Measurements from ENCODE around the gene PAX7.
"Not testable (repeated sequence)": the region's sequence is repeated elsewhere in the genome, so short reads cannot be mapped to it uniquely, and the experiment has no call there.

The PAX7 gene

DNA sequence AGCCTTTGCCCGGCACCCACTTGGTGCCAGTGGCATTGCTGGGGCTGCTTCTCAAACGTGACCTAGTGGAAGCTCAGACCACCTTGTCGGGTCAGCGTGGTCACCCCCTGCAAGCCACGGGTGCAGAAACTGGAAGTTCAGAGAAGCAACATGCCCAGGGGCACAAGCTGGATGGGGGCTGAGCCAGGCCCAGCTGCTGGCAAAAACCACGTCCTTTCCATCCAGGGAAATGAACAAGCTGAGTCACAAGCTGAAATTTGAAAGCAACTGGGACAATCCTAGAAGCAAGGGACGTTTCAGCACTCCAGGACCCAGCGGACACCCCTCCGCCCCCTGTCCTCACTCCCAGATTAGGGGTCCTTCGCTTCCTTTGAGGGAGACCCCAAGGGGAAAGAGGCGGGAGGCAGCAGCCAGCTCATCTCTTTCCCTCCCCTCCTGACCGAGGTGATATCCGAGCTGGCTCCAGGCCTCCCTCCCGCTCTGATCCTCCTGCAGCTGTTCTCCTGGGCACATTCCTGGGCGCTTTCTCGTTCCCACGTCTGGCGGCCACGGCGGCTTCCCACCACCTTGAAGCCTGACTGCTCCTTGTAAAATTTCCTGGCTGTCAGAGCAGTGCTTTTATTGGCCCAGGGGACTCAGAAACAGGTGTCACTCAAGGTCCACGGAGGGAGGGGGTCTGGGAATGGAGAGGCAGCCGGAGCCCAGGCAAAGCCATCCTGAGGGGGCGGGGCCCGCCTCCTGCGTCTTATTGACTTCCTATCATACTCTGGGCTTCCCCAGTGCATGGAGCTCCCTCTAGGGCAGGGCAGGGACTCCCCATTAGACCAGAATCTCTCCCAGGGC lies 62.8 kb downstream of the PAX7 start:
- no peak for DNase-seq (ENCODE audit: low spot score)
- H3K27ac ChIP-seq: no peak overlapping the region
- TF ChIP-seq, protein P1, sequence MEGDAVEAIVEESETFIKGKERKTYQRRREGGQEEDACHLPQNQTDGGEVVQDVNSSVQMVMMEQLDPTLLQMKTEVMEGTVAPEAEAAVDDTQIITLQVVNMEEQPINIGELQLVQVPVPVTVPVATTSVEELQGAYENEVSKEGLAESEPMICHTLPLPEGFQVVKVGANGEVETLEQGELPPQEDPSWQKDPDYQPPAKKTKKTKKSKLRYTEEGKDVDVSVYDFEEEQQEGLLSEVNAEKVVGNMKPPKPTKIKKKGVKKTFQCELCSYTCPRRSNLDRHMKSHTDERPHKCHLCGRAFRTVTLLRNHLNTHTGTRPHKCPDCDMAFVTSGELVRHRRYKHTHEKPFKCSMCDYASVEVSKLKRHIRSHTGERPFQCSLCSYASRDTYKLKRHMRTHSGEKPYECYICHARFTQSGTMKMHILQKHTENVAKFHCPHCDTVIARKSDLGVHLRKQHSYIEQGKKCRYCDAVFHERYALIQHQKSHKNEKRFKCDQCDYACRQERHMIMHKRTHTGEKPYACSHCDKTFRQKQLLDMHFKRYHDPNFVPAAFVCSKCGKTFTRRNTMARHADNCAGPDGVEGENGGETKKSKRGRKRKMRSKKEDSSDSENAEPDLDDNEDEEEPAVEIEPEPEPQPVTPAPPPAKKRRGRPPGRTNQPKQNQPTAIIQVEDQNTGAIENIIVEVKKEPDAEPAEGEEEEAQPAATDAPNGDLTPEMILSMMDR (IDR thresholded peaks at IDR 0.05): no peak
- no peak overlapping the region for H3K4me3 ChIP-seq

DNA sequence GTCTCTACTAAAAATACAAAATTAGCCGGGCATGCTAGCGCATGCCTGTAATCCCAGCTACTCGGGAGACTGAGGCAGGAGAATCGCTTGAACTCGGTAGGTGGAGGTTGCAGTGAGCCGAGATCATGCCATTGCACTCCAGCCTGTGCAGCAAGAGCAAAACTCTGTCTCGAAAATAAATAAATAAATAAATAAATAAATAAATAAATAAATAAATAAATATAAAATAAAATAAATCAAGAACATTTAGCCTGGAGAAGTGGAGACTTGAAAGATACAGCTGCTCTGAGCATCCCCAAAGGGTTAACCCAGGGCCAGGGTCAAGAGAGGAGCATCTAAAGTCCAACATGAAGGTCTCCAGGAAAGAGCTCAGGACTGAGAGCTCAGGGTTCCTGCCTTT lies 63.6 kb downstream of the PAX7 start:
- H3K27ac ChIP-seq; H3K4me3 ChIP-seq; DNase-seq (ENCODE audit: low spot score): not testable (repeated sequence)

DNA sequence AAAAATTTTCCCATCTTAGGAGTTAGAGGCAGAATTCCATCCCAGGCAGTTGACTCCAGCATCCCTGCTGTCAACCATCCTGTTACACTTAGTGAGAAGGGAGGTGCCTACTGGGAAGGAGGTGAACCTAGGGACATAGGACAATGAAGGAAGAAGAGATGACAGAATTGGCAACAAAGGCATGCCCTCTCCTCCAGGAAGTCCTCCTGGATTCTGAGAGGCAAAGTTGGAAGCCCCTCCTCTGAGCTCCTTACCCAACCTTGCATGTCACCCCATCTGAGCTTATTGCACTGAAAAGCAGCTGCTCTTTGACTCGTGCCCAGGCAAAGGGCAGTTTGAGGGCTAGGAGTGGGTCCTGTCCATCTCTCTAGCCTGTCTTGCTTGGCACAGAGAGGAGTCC lies 66.9 kb downstream of the PAX7 start:
- DNase-seq (ENCODE audit: low spot score): no peak
- Histone ChIP-seq H3K27ac (no peak overlapping the region), H3K4me3 (no peak overlapping the region)
- TF ChIP-seq, protein P1 (IDR thresholded peaks at IDR 0.05): no peak

DNA sequence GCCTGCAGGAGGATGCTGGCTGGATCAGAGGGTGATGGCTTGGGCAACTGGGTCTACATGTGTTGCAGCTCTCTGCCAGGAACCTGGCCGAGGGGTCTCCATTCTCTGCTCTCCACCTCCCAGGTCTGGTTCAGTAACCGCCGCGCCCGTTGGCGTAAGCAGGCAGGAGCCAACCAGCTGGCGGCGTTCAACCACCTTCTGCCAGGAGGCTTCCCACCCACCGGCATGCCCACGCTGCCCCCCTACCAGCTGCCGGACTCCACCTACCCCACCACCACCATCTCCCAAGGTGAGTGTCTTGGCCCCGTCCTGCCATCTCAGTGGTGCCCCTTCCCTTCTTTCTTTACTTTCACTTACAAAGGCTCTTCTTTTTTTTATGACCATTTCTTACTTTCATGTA lies 69.9 kb downstream of the PAX7 start:
- no peak for DNase-seq (ENCODE audit: low spot score)
- Histone ChIP-seq H3K27ac (no peak overlapping the region), H3K4me3 (no peak overlapping the region)
- TF ChIP-seq, protein P1 (IDR thresholded peaks at IDR 0.05): no peak

DNA sequence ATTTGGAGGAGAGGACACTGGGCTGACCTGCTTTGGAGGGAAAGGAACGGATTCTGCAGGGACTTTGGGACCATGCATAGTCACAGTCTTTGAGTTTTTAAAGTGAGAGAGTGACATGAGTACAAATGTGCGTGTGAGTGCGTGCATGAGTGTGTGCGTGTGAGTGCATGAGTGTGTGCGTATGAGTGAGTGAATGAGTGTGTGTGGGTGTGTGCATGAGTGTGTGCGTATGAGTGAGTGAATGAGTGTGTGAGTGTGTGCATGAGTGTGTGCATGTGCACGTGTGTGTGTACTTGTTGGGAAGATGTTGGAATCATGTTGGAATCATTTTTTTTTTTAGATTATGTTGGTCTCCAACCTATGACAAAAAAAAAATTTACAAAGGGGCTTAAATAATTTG lies 70.5 kb downstream of the PAX7 start:
- DNase-seq (ENCODE audit: low spot score): no peak
- TF ChIP-seq, protein P1 (IDR thresholded peaks at IDR 0.05): no peak
- Histone ChIP-seq H3K4me3 (no peak overlapping the region), H3K27ac (no peak overlapping the region)

DNA sequence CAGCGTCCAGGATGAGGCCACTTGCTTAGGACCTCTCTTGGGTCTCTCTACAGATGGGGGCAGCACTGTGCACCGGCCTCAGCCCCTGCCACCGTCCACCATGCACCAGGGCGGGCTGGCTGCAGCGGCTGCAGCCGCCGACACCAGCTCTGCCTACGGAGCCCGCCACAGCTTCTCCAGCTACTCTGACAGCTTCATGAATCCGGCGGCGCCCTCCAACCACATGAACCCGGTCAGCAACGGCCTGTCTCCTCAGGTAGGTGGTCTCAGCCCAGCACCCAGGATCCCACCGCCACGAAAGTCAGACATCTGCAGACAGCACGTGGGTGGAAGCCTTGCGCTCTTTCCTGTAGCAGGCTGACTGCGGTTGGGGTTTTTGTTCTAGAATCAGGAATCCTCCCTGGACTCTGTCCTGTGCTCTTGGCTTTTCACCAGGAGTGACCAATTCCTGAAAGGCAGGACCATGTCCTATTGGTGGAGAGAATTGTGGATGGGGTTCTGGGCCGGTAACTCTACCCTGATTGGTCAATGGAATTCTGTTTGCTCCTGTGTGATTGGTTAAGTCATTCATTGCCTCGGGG lies 72.5 kb downstream of the PAX7 start:
- DNase-seq (ENCODE audit: low spot score): no peak
- H3K27ac ChIP-seq: no peak overlapping the region
- no peak overlapping the region for H3K4me3 ChIP-seq
- TF ChIP-seq, protein P1 (IDR thresholded peaks at IDR 0.05): no peak

DNA sequence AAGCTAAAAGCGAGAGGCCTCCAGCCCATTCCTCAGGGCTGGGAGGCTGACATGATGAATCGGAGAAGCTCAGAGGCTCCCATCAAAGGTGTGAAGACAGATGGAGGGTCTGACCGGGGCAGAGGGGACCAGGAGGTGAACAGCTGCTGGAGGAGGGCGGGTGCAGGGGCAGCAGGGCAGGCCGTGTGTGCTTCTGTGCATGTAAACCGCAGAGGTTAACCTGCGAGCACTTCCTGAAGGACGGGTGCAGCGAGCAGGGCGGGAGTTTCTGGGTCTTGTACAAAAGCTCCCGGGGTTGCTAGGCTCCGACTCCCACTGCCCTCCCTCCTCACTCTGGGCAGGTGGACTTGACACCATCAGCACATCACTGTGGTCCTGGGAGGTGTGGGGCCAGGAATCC lies 75.2 kb downstream of the PAX7 start:
- no peak for DNase-seq (ENCODE audit: low spot score)
- no peak overlapping the region for H3K4me3 ChIP-seq
- H3K27ac ChIP-seq: no peak overlapping the region
- TF ChIP-seq, protein P1 (IDR thresholded peaks at IDR 0.05): no peak

All from coronary artery (tissue), 2 donors.